Heart left ventricle (tissue), 13 donors: Measurements from ENCODE around the gene DHRS7.

Experiments
- CTCF ChIP-seq, 12 donors: fragments of 200-600 bp; sonication (generic) in 4 of 12; IDR thresholded peaks; one replicate each; pipeline versions ENCODE4 v1.5.0 to v1.8.0; 2018 to 2022; ENCODE audit warnings: antibody characterized with exemption in 12 of 12, mild to moderate bottlenecking in 5 of 12
- POLR2A ChIP-seq, 2 donors: fragments of 450-650 bp; IDR thresholded peaks; one replicate each; pipeline ENCODE4 v1.6.1; 2017; ENCODE audit warnings: antibody characterized with exemption in 2 of 2, mild to moderate bottlenecking in 2 of 2, moderate library complexity in 2 of 2
- donor health status: ischemic (EF 13 %, LVEDD 7.1; RV severe dilation, severe dysfunction).
- donor health status: DM: no; HTN: yes; CAD: no.
- donor health status: DM: no; HTN: no; CAD: no.
- donor health status: ischemic (EF 25% LVEDD 6.9; RV normal size, moderate dysfunction).
- donor health status: ischemic (EF 25% LVEDD 5.7; RV mildly dilated, moderate dysfunction).
- donor health status: ischemic (EF 35%, LVEDD 5.7; RV mildly dilated, moderate dysfunction).
- donor health status: nonischemic (EF 11% LVEDD 7.7; RV severe dilation, severe dysfunction).
- donor health status: DM: yes; HTN: yes; CAD: no.
- donor health status: PGD.
- donor health status: ischemic (EF 29% LVEDD 5.4; RV normal size, mild dysfunction).
- donor health status: nonischemic (EF 23%, LVEDD 6.1; RV moderate dilation, normal function).

- TF ChIP-seq CTCF (IDR thresholded peaks at IDR 0.05) (no peak), POLR2A (IDR thresholded peaks at IDR 0.05) (no peak)
Observed at GRCh38 chr14:60111732-60112131, 53.5 kb downstream of the DHRS7 start.
